Adrenal gland (tissue), 12 donors: ENCODE measurements around the gene BLVRA. TPM values are rescaled to one million over a fixed set of nuclear protein-coding genes. Genes with fewer than 3 reads are reported as not detected.

Experiments used
- DNase-seq, 7 donors: peaks; one replicate each; pipeline ENCODE4 v3.0.0-alpha.2; 2019 to 2020
- H3K27ac ChIP-seq, 5 donors: fragments of 200-600 bp; sonication (generic) in 4 of 5; 1 replicate in 3 of 5; 2 replicates in 2 of 5; pipeline versions ENCODE4 v1.5.1 to v1.8.0; 2016 to 2020; ENCODE audit warnings: mild to moderate bottlenecking in 1 of 5
- H3K27me3 ChIP-seq: fragments of 200-600 bp; 2 replicates; pipeline ENCODE4 v1.8.0; 2021
- H3K36me3 ChIP-seq, 2 donors: fragments of 200-600 bp; replicated peaks in 1 of 2; 1 replicate in 1 of 2; 2 replicates in 1 of 2; pipeline versions ENCODE4 v1.5.1 to v1.8.0; 2018 to 2022
- H3K4me1 ChIP-seq, 2 donors: fragments of 200-600 bp; replicated peaks in 1 of 2; 1 replicate in 1 of 2; 2 replicates in 1 of 2; pipeline versions ENCODE4 v1.5.1 to v1.8.0; 2018 to 2021
- H3K4me3 ChIP-seq, 4 donors: fragments of 200-600 bp; sonication (generic) in 3 of 4; one replicate each; pipeline ENCODE4 v1.5.1; 2016 to 2018
- H3K9me3 ChIP-seq, 3 donors: fragments of 200-600 bp; sonication (generic) in 1 of 3; replicated peaks in 1 of 3; 1 replicate in 2 of 3; 2 replicates in 1 of 3; pipeline versions ENCODE4 v1.5.1 to v1.8.0; 2016 to 2021
- POLR2A ChIP-seq, 2 donors: fragments of 450-650 bp; IDR thresholded peaks; one replicate each; pipeline ENCODE4 v1.6.1; 2017; ENCODE audit warnings: antibody characterized with exemption in 2 of 2, mild to moderate bottlenecking in 2 of 2, moderate library complexity in 1 of 2
- WGBS, 4 donors: extraction: QIAGEN DNeasy Blood & Tissue Kit in 2 of 4; methylation state at CpG; one replicate each; pipeline versions ENCODE4 v1.1.5 to v1.1.7; 2013 to 2017; 5-methylcytosine and 5-hydroxymethylcytosine counted together
- intact Hi-C, 2 donors: fragments of 100-400 bp; cut with DNase I; formaldehyde crosslinking; loops; one replicate each; pipeline versions ENCODE4 v1.14.1 to v1.15.0; 2022 to 2023
- polyA plus RNA-seq, 3 donors: library from polyadenylated mRNA; stranded (reverse); fragments of 200-250 nt in 2 of 3; fragments of 350-450 nt in 1 of 3; fragmentation: Illumina TruSeq in 1 of 3; extraction: RNeasy Lipid Tissue Mini Kit (QIAGEN cat#74804) in 1 of 3; gene quantifications; one replicate each; pipeline ENCODE4 v1.2.3, GENCODE V29; 2013 to 2014
- total RNA-seq, 9 donors: library from RNA; depleted of rRNA in 4 of 9; stranded (reverse); fragments of >200 nt in 4 of 9; fragments of 120-200 nt in 1 of 9; fragmentation: NEBNext Ultra II Directional in 1 of 9; extraction: Animal tissue kit (Norgen Biotek cat#: 25700) in 1 of 9; gene quantifications; one replicate each; pipeline versions ENCODE4 v1.1.0 to v1.2.4, GENCODE V29; 2013 to 2023
- TF ChIP-seq, protein P1 (sequence below), 6 experiments: fragments of 450-650 bp in 4 of 6; fragments of 200-600 bp in 2 of 6; sonication (generic) in 1 of 6; IDR thresholded peaks; 1 replicate in 5 of 6; 2 replicates in 1 of 6; pipeline versions ENCODE4 v1.5.1 to v1.8.0; 2016 to 2021; ENCODE audit warnings: antibody characterized with exemption in 6 of 6, mild to moderate bottlenecking in 2 of 6, moderate library complexity in 1 of 6
- donor health status: healthy with polysubstance abuse.
- donor health status: Bipolar disorder and iron deficiency.
- donor health status: DM: yes; HTN: yes; CAD: no.
- donor health status: DM: no; HTN: no; CAD: no.
- donor health status: DM: no; HTN: no; CAD: no.
- donor health status: DM: yes; HTN: yes; CAD: no.

Gene BLVRA
- total and polyA plus RNA-seq, 12 donors = 7.7 to 56.3 (median 36.5) TPM

DNA sequence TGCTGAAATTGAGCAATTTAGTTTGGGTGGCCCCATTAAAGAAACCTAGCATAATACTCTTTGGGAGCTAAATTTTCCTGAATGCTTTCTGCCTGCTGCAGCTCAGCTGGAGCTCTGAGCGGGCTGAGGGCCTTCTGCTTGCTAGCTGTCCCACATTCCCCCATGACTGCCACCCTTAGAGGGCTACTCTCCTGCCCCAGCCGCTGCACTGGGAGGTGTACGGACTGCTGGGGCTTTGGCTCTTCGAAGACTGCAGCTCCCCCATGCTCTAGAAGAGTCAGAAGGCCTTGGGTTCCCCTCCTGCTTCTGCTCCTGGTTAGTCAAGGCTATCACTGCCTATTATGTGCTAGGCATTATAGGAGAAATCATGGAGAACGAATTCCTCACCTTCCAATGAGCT is 31.5 kb downstream of the BLVRA start:
- H3K4me3 ChIP-seq = no peak overlapping the region
- TF ChIP-seq, protein P1, sequence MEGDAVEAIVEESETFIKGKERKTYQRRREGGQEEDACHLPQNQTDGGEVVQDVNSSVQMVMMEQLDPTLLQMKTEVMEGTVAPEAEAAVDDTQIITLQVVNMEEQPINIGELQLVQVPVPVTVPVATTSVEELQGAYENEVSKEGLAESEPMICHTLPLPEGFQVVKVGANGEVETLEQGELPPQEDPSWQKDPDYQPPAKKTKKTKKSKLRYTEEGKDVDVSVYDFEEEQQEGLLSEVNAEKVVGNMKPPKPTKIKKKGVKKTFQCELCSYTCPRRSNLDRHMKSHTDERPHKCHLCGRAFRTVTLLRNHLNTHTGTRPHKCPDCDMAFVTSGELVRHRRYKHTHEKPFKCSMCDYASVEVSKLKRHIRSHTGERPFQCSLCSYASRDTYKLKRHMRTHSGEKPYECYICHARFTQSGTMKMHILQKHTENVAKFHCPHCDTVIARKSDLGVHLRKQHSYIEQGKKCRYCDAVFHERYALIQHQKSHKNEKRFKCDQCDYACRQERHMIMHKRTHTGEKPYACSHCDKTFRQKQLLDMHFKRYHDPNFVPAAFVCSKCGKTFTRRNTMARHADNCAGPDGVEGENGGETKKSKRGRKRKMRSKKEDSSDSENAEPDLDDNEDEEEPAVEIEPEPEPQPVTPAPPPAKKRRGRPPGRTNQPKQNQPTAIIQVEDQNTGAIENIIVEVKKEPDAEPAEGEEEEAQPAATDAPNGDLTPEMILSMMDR (IDR thresholded peaks at IDR 0.05) = no peak
- TF ChIP-seq POLR2A (IDR thresholded peaks at IDR 0.05) = no peak
- 96 to 100% (median 96%) methylated on average over 1 to 5 of the region's 5 CpGs; no CpG with 5 or more reads in 1 of the 4 donors for WGBS, 4 donors
- intact Hi-C loops = no loop called here
- H3K4me1 ChIP-seq = peaks cover 0 to 10% of the 10 kb centered on the region in 2 donors
- peaks cover 0 to 32% of the 10 kb centered on the region in 2 donors for H3K36me3 ChIP-seq
- no peaks in the 10 kb centered on the region for H3K9me3 ChIP-seq
- H3K27me3 ChIP-seq = no peaks in the 10 kb centered on the region
- no peak overlapping the region for H3K27ac ChIP-seq
- peak in 1 of 7 donors; percentile 3 for DNase-seq

GRCh38 chr7:43790834-43791233 is 32.4 kb downstream of the BLVRA start:
- DNase-seq = no peak
- no peak overlapping the region for H3K27ac ChIP-seq
- intact Hi-C loops = no loop called here
- H3K4me3 ChIP-seq = no peak overlapping the region
- H3K27me3 ChIP-seq = no peaks in the 10 kb centered on the region
- no peaks in the 10 kb centered on the region for H3K9me3 ChIP-seq
- peaks cover 0 to 2% of the 10 kb centered on the region in 2 donors for H3K4me1 ChIP-seq
- TF ChIP-seq, protein P1 (IDR thresholded peaks at IDR 0.05) = no peak
- no peak for TF ChIP-seq POLR2A (IDR thresholded peaks at IDR 0.05)
- peaks cover 0 to 36% of the 10 kb centered on the region in 2 donors for H3K36me3 ChIP-seq
- 93 to 95% (median 94%) methylated on average over 5 of the region's 5 CpGs for WGBS, 4 donors

GRCh38 chr7:43791665-43792064 is 33.2 kb downstream of the BLVRA start:
- whole genome bisulfite sequencing, 4 donors = 44 to 49% (median 46%) methylated on average over 4 of the region's 4 CpGs
- Histone ChIP-seq H3K4me1 (no peaks in the 10 kb centered on the region), H3K9me3 (no peaks in the 10 kb centered on the region), H3K36me3 (peaks cover 0 to 36% of the 10 kb centered on the region in 2 donors), H3K27me3 (no peaks in the 10 kb centered on the region), H3K4me3 (no peak overlapping the region), H3K27ac (no peak overlapping the region)
- intact Hi-C loops = no loop called here
- TF ChIP-seq, protein P1 (IDR thresholded peaks at IDR 0.05) = no peak
- no peak for TF ChIP-seq POLR2A (IDR thresholded peaks at IDR 0.05)
- DNase-seq = peak in 2 of 7 donors; percentile 21 to 22

DNA sequence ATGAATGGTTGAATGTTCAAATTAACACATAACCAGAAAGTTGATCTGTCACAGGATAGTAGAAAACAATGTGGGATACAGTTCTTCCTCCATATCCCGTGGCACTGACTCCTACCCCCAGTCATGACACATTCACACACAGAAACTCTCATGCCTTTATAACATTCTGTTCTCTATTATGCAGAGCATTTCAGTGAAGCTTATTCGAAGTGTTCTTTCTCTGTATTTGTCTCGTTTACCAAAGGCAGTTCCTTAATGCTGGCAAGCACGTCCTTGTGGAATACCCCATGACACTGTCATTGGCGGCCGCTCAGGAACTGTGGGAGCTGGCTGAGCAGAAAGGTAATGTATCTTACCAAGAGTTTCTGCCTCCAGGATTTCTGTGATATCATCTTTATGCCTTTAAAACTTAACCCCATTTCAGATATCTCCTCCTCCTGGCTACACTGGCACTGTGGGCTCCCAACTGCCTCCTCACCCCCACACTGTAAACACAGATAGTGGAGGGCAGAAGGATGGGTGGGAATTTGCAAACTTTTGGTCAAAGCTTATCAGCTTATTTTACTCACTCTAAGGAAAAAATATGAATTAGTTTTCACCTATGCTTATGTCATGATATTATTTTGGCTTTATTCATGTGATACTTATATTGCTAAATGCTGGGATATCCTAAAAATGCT is 34.1 kb downstream of the BLVRA start:
- WGBS, 4 donors = 82 to 95% (median 89%) methylated on average over 6 of the region's 6 CpGs
- Histone ChIP-seq H3K27ac (no peak overlapping the region), H3K27me3 (no peaks in the 10 kb centered on the region), H3K4me1 (no peaks in the 10 kb centered on the region), H3K36me3 (peaks cover 0 to 36% of the 10 kb centered on the region in 2 donors), H3K4me3 (no peak overlapping the region), H3K9me3 (no peaks in the 10 kb centered on the region)
- intact Hi-C loops = no loop called here
- TF ChIP-seq, protein P1 (IDR thresholded peaks at IDR 0.05) = no peak
- no peak for TF ChIP-seq POLR2A (IDR thresholded peaks at IDR 0.05)
- no peak for DNase-seq
